K562 (cell line): ENCODE data around the gene SLC5A5. TPM values are rescaled to one million over a fixed set of nuclear protein-coding genes. Genes with fewer than 3 reads are reported as not detected.
A peak's percentile ranks its signal among the peaks of the same experiment; 100 is the strongest.

Experiments
- ATAC-seq: fragments of 200-7000 bp; cut with Tn5 transposase; 3 replicates; pipeline ENCODE4 v1.9.1; 2020; ENCODE audit warnings: moderate library complexity
- BruUV-seq: library from RNA; stranded (reverse); fragments of 400-500 nt; replicated peaks from 2 replicates; lab custom pipeline; 2021; lab: Mats Ljungman, UMichigan
- CTCF ChIA-PET: fragments of 300-600 bp; formaldehyde crosslinking; extraction: SDS; loops from one replicate; lab custom pipeline; 2021; ENCODE audit warnings: low intra/inter-chr PET ratio; lab: Yijun Ruan, JAX
- POLR2A ChIA-PET: fragments of 300-600, 350-650 bp; sonication (Branson Sonifier 250); formaldehyde crosslinking; extraction: SDS; loops from one replicate; lab custom pipeline; 2021; ENCODE audit warnings: antibody characterized with exemption, inconsistent platforms; lab: Yijun Ruan, JAX
- DNase-seq, 4 experiments: peaks; one replicate each; pipeline versions ENCODE4 v3.0.0 to v3.0.0-alpha.2; 2011 to 2018; ENCODE audit warnings: low spot score in 3 of 4, mixed read lengths in 3 of 4; ENCODE audit errors: extremely low read depth in 1 of 4
- FAIRE-seq: peaks from 2 replicates; lab custom pipeline; 2011; peaks lifted over from hg19 to GRCh38; lab: Jason Lieb, UNC
- H2AFZ ChIP-seq: 2 replicates; pipeline ENCODE4 v1.6.0; 2011; ENCODE audit warnings: low read depth, low read length, control low read depth, inconsistent platforms
- H3K27ac ChIP-seq: fragments of 200-600 bp; 3 replicates; pipeline ENCODE4 v1.8.0; 2011; ENCODE audit warnings: low read depth, mild to moderate bottlenecking, control low read depth, inconsistent platforms, low read length, moderate library complexity, mixed read lengths; ENCODE audit errors: extremely low read depth
- H3K27me3 ChIP-seq, 2 experiments: fragments of 300-600 bp in 1 of 2; 2 replicates in 1 of 2; 3 replicates in 1 of 2; pipeline versions ENCODE4 v1.6.0 to v1.8.0; 2011; ENCODE audit warnings: inconsistent platforms in 2 of 2, low read length in 2 of 2, mild to moderate bottlenecking in 1 of 2, mixed read lengths in 1 of 2, moderate library complexity in 1 of 2; ENCODE audit not compliant: control insufficient read depth in 2 of 2, insufficient read depth in 2 of 2
- H3K36me3 ChIP-seq: fragments of 300-600 bp; 3 replicates; pipeline ENCODE4 v1.8.0; 2011; ENCODE audit warnings: mild to moderate bottlenecking, low read length, inconsistent platforms; ENCODE audit not compliant: control insufficient read depth, insufficient read depth
- H3K4me1 ChIP-seq, 2 experiments: fragments of 200-600 bp in 1 of 2; replicated peaks in 1 of 2; 2 replicates in 1 of 2; 3 replicates in 1 of 2; pipeline versions ENCODE4 v1.5.1 to v1.8.0; 2011; ENCODE audit warnings: inconsistent platforms in 2 of 2, low read length in 2 of 2, mild to moderate bottlenecking in 1 of 2, mixed read lengths in 1 of 2, moderate library complexity in 1 of 2; ENCODE audit not compliant: control insufficient read depth in 2 of 2, insufficient read depth in 2 of 2
- H3K4me2 ChIP-seq: 2 replicates; pipeline ENCODE4 v1.6.1; 2011; ENCODE audit warnings: low read length, control low read depth, inconsistent platforms, mixed read lengths; ENCODE audit not compliant: insufficient read depth
- H3K4me3 ChIP-seq: fragments of 200-600 bp; sonication (generic), shearing (Covaris generic); 2 replicates; pipeline ENCODE4 v1.5.1; 2016; ENCODE audit warnings: control low read depth, inconsistent platforms
- H3K79me2 ChIP-seq: fragments of 200-600 bp; 3 replicates; pipeline ENCODE4 v1.8.0; 2011; ENCODE audit warnings: low read length, inconsistent platforms; ENCODE audit not compliant: control insufficient read depth, insufficient read depth
- H3K9ac ChIP-seq, 2 experiments: 2 replicates each; pipeline versions ENCODE4 v1.6.0 to v1.6.1; 2011; ENCODE audit warnings: low read depth in 2 of 2, low read length in 2 of 2, control low read depth in 1 of 2, inconsistent platforms in 1 of 2, mild to moderate bottlenecking in 1 of 2, mixed read lengths in 1 of 2; ENCODE audit not compliant: insufficient read depth in 1 of 2
- H3K9me1 ChIP-seq: one replicate; pipeline ENCODE4 v1.6.0; 2011; ENCODE audit warnings: inconsistent platforms, mild to moderate bottlenecking, low read length, moderate library complexity; ENCODE audit not compliant: control insufficient read depth, insufficient read depth
- H3K9me3 ChIP-seq: replicated peaks from 2 replicates; pipeline ENCODE4 v1.5.1; 2011; ENCODE audit warnings: low read depth, low read length, inconsistent platforms; ENCODE audit not compliant: control insufficient read depth, insufficient read depth
- H4K20me1 ChIP-seq: replicated peaks from 2 replicates; pipeline ENCODE4 v1.6.1; 2011; ENCODE audit warnings: low read length, inconsistent platforms, mixed read lengths; ENCODE audit not compliant: control insufficient read depth, insufficient read depth
- HDAC2 ChIP-seq: fragments of 450-650 bp; IDR thresholded peaks from 2 replicates; pipeline ENCODE4 v1.6.1; 2016; ENCODE audit warnings: mild to moderate bottlenecking
- PRMT5 ChIP-seq: sonication (generic); formaldehyde crosslinking; IDR thresholded peaks from 2 replicates; pipeline ENCODE4 v1.5.0; 2020; ENCODE audit warnings: missing genetic modification reagents
- RBM39 ChIP-seq: fragments of 200-400 bp; formaldehyde crosslinking; optimal IDR thresholded peaks from 2 replicates; pipeline ENCODE3; 2018; ENCODE audit warnings: low read depth, low read length
- RCOR1 ChIP-seq, 2 experiments: IDR thresholded peaks; 2 replicates each; pipeline ENCODE4 v1.6.1; 2012; ENCODE audit warnings: low read depth in 2 of 2, low read length in 2 of 2, borderline replicate concordance in 1 of 2, improper control_type of control experiment in 1 of 2
- SIN3B ChIP-seq: fragments of 450-650 bp; IDR thresholded peaks from 2 replicates; pipeline ENCODE4 v1.6.1; 2017; ENCODE audit warnings: low read depth, mild to moderate bottlenecking, moderate library complexity
- SMAD4 ChIP-seq: fragments of 250-450 bp; sonication (Bioruptor Pico); conservative IDR thresholded peaks from 2 replicates; pipeline ENCODE4 v1.8.0; 2021; ENCODE audit warnings: inconsistent platforms, mild to moderate bottlenecking, moderate library complexity
- TAF9B ChIP-seq: fragments of 450-650 bp; IDR thresholded peaks from 2 replicates; pipeline ENCODE4 v1.6.1; 2018; ENCODE audit warnings: mild to moderate bottlenecking; ENCODE audit not compliant: partially characterized antibody
- ZNF431 ChIP-seq: sonication (generic); formaldehyde crosslinking; IDR thresholded peaks from 2 replicates; pipeline ENCODE4 v1.8.0; 2022; ENCODE audit warnings: mild to moderate bottlenecking, missing genetic modification reagents
- WGBS: fragments of 100-300 bp; shearing (Covaris generic); methylation state at CpG from one replicate; pipeline ENCODE4 v1.1.6; 2016; ENCODE audit warnings: low coverage, mixed read lengths; ENCODE audit not compliant: insufficient coverage; ENCODE audit errors: missing lambda C conversion rate; 5-methylcytosine and 5-hydroxymethylcytosine counted together
- in situ Hi-C: fragments of 300-500 bp; cut with MboI; formaldehyde crosslinking; loops from 4 replicates; pipeline ENCODE4 v1.15.0; 2018; ENCODE audit warnings: inconsistent platforms, mixed read lengths
- intact Hi-C: fragments of 100-400 bp; cut with micrococcal nuclease; formaldehyde crosslinking; loops from 2 replicates; pipeline ENCODE4 v1.14.2; 2022
- polyA plus RNA-seq, 8 experiments: library from polyadenylated mRNA; depleted of rRNA in 4 of 8; stranded (reverse) in 5 of 8; unstranded in 3 of 8; fragments of >200 nt; fragmentation: Nextera tagmentation in 2 of 8; fragmentation: Illumina TruSeq in 1 of 8; extraction: Ambion mirVana in 2 of 8; extraction: Trizol in 1 of 8; gene quantifications; 2 replicates each; pipeline versions ENCODE4 v1.2.1 to v1.2.3, GENCODE V29; 2011 to 2014; ENCODE audit warnings: inconsistent platforms in 1 of 8, missing spikeins in 1 of 8
- total RNA-seq, 7 experiments: library from RNA; depleted of rRNA in 6 of 7; stranded (reverse); fragments of >200 nt in 6 of 7; fragmentation: Illumina TruSeq in 2 of 7; extraction: Trizol in 2 of 7; gene quantifications; 2 replicates each; pipeline versions ENCODE4 v1.2.1 to v1.2.3, GENCODE V29; 2011 to 2021; ENCODE audit warnings: low replicate concordance in 1 of 7
- TF ChIP-seq, protein P1 (sequence below): fragments of 450-650 bp; conservative IDR thresholded peaks from 2 replicates; pipeline ENCODE4 v1.6.1; 2016; ENCODE audit warnings: missing genetic modification characterization, low read depth, mild to moderate bottlenecking, missing compliant biosample characterization, moderate library complexity
- TF ChIP-seq, protein P2 (sequence below): fragments of 450-650 bp; formaldehyde crosslinking; conservative IDR thresholded peaks from 2 replicates; pipeline ENCODE4 v1.4.0; 2022; ENCODE audit warnings: mild to moderate bottlenecking, missing genetic modification characterization
- TF ChIP-seq, protein P3 (sequence below): fragments of 250-450 bp; sonication (Bioruptor Pico); IDR thresholded peaks from 2 replicates; pipeline ENCODE4 v1.5.0; 2021

Gene SLC5A5
- total and polyA plus RNA-seq, 9 of the 15 experiments (the other 6 are each of a cell fraction or from before 2014, with no cell fraction given), result 0.10 to 0.73 (median 0.23) TPM

DNA sequence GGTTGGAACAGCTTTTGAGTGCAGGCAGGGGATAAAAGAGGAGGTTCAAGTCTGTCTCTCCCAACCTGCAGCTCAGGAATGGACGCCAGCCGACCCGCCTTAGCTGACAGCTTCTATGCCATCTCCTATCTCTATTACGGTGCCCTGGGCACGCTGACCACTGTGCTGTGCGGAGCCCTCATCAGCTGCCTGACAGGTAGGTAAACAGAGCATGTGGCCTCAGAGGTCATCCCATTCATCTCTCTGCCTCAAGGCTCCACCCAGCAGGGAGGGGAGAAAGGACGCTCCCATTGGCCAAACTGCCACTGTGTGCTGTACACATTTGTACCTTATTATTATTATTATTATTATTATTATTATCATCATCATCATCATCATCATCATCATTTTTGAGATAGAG, 16.5 kb downstream of the SLC5A5 start:
- Histone ChIP-seq H3K9me1 (no peaks in the 10 kb centered on the region), H3K4me2 (no peak overlapping the region), H3K79me2 (no peaks in the 10 kb centered on the region), H3K4me3 (no peak overlapping the region), H3K27me3 (peaks cover 0 to 6% of the 10 kb centered on the region in 2 experiments; a peak in 3 of 5 replicates), H3K4me1 (peaks cover 0 to 10% of the 10 kb centered on the region in 2 experiments; a peak in 2 of 5 replicates), H3K9me3 (no peaks in the 10 kb centered on the region), H2AFZ (no peak overlapping the region), H4K20me1 (no peaks in the 10 kb centered on the region; the same call in 1 of the 2 replicates), H3K9ac (no peak overlapping the region), H3K27ac (no peak overlapping the region), H3K36me3 (no peaks in the 10 kb centered on the region)
- ChIA-PET POLR2A (no interaction called here), CTCF (no interaction called here)
- intact Hi-C loops, result no loop called here
- WGBS, result 2% methylated on average over 7 of the region's 7 CpGs
- no peak for DNase-seq
- ATAC-seq, result no peak
- FAIRE-seq, result no peak
- TF ChIP-seq SIN3B, result no peak
- BruUV-seq, result no TSS peak
- in situ Hi-C loops, result no loop called here

DNA sequence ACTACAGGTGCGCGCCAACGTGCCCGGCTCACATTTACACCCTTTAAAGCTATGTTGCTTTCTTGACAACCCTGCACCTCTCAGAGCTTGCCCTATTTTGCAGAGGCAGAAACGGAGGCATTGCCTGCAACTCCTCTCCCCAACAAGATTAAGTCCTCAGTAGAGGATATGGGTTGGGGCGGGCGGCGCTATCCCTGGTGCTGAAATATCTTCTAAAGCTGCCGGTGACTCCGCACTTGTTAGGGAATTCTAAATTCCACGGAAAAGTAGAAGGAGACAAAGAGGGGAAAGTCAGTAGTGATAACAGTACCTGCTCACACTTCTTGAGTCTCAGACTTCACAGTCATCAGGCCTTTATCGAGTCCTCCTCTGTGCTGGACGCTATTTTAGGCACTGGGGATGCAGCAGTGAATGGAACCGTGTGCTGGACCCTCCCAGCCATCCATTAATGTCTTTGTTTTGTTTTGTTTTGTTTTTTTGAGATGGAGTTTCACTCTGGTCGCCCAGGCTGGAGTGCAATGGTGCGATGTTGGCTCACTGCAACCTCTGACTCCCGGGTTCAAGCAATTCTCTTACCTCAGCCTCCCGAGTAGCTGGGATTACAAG, 18.0 kb downstream of the SLC5A5 start:
- 4% methylated on average over 18 of the region's 18 CpGs for WGBS
- H3K36me3 ChIP-seq, result no peaks in the 10 kb centered on the region
- peaks cover 0 to 11% of the 10 kb centered on the region in 2 experiments; a peak in 3 of 5 replicates for H3K27me3 ChIP-seq
- H4K20me1 ChIP-seq, result no peaks in the 10 kb centered on the region
- ATAC-seq (peak; percentile 90), FAIRE-seq (peak; percentile 70), DNase-seq (peak; percentile 39 to 71 (median 57))
- no peak overlapping the region for H2AFZ ChIP-seq
- H3K4me2 ChIP-seq, result no peak overlapping the region
- H3K9me3 ChIP-seq, result no peaks in the 10 kb centered on the region
- intact Hi-C loops (no loop called here), in situ Hi-C loops (no loop called here)
- no peaks in the 10 kb centered on the region; a peak in 1 of 5 replicates for H3K4me1 ChIP-seq
- POLR2A ChIA-PET, result interaction anchor here (0.5 to 1.1 kb wide), 3 partner anchors 10 to 37 kb away, joined by 3 read pairs; no protein-coding TSS in a partner anchor
- no peak overlapping the region for H3K9ac ChIP-seq
- H3K27ac ChIP-seq, result no peak overlapping the region
- H3K4me3 ChIP-seq, result no peak overlapping the region
- no peaks in the 10 kb centered on the region for H3K79me2 ChIP-seq
- no peaks in the 10 kb centered on the region for H3K9me1 ChIP-seq
- no TSS peak for BruUV-seq
- CTCF ChIA-PET, result no interaction called here
- TF ChIP-seq RBM39, result no peak
- TF ChIP-seq TAF9B, result no peak
- TF ChIP-seq, protein P1, sequence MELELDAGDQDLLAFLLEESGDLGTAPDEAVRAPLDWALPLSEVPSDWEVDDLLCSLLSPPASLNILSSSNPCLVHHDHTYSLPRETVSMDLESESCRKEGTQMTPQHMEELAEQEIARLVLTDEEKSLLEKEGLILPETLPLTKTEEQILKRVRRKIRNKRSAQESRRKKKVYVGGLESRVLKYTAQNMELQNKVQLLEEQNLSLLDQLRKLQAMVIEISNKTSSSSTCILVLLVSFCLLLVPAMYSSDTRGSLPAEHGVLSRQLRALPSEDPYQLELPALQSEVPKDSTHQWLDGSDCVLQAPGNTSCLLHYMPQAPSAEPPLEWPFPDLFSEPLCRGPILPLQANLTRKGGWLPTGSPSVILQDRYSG (tag), result peak; percentile 83
- TF ChIP-seq SMAD4, result peak; percentile 53; the same call in 1 of the 2 replicates
- TF ChIP-seq, protein P2, sequence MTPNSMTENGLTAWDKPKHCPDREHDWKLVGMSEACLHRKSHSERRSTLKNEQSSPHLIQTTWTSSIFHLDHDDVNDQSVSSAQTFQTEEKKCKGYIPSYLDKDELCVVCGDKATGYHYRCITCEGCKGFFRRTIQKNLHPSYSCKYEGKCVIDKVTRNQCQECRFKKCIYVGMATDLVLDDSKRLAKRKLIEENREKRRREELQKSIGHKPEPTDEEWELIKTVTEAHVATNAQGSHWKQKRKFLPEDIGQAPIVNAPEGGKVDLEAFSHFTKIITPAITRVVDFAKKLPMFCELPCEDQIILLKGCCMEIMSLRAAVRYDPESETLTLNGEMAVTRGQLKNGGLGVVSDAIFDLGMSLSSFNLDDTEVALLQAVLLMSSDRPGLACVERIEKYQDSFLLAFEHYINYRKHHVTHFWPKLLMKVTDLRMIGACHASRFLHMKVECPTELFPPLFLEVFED (CRISPR knock-in tag), result no peak
- TF ChIP-seq RCOR1 (IDR thresholded peaks at IDR 0.05; ENCODE audit: borderline replicate concordance in 1 of 2, low read depth in 2 of 2, low read length in 2 of 2), result peak in 1 of 2 experiments; percentile 71; a peak in 1 of 4 replicates
- TF ChIP-seq, protein P3, sequence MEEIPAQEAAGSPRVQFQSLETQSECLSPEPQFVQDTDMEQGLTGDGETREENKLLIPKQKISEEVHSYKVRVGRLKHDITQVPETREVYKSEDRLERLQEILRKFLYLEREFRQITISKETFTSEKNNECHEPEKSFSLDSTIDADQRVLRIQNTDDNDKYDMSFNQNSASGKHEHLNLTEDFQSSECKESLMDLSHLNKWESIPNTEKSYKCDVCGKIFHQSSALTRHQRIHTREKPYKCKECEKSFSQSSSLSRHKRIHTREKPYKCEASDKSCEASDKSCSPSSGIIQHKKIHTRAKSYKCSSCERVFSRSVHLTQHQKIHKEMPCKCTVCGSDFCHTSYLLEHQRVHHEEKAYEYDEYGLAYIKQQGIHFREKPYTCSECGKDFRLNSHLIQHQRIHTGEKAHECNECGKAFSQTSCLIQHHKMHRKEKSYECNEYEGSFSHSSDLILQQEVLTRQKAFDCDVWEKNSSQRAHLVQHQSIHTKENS (CRISPR knock-in tag), result no peak
- peak; percentile 84 for TF ChIP-seq HDAC2
- 0 out of 2 replicates have a peak, but pooled peaks have one; percentile 68 for TF ChIP-seq PRMT5 (CRISPR knock-in tag)
- 0 out of 2 replicates have a peak, but pooled peaks have one; percentile 19 for TF ChIP-seq ZNF431 (CRISPR knock-in tag)
